ENCODE measurements around the gene DDB1. TPM values are rescaled to one million over a fixed set of nuclear protein-coding genes. Genes with fewer than 3 reads are reported as not detected.

Gene DDB1
- polyA plus RNA-seq, 1 experiment: 281 TPM

- POLR2A ChIA-PET: no interaction called here
- Histone ChIP-seq H3K4me3 (ENCODE audit: low read depth, low read length) (no peak overlapping the region), H3K27me3 (ENCODE audit: control insufficient read depth, insufficient read depth, low read length) (no peaks in the 10 kb centered on the region), H3K36me3 (ENCODE audit: control insufficient read depth, insufficient read depth, low read length) (peaks cover 1% of the 10 kb centered on the region)
- TF ChIP-seq CTCF (IDR thresholded peaks at IDR 0.05; ENCODE audit: insufficient read depth, low read depth, low read length): no peak
- DNase-seq (ENCODE audit: low read depth): no peak
- CTCF ChIA-PET: interaction anchor here (0.7 to 1.2 kb wide), 3 partner anchors 9 to 29 kb away, joined by 3 to 5 read pairs (median 3); no protein-coding TSS in a partner anchor
Measured at GRCh38 chr11:61356706-61357105, 23.8 kb upstream of the DDB1 start.

- POLR2A ChIA-PET: no interaction called here
- Histone ChIP-seq H3K36me3 (ENCODE audit: control insufficient read depth, insufficient read depth, low read length) (peaks cover 12% of the 10 kb centered on the region), H3K27me3 (ENCODE audit: control insufficient read depth, insufficient read depth, low read length) (no peaks in the 10 kb centered on the region), H3K4me3 (ENCODE audit: low read depth, low read length) (no peak overlapping the region)
- DNase-seq (ENCODE audit: low read depth): no peak
- no peak for TF ChIP-seq CTCF (IDR thresholded peaks at IDR 0.05; ENCODE audit: insufficient read depth, low read depth, low read length)
- CTCF ChIA-PET: interaction anchor here (0.6 to 1.6 kb wide), 3 partner anchors 18 to 555 kb away, joined by 4 to 12 read pairs (median 4); no protein-coding TSS in a partner anchor
Measured at GRCh38 chr11:61354208-61354607, 21.3 kb upstream of the DDB1 start.

- H3K4me3 ChIP-seq (ENCODE audit: low read depth, low read length): no peak overlapping the region
- no peak for TF ChIP-seq CTCF (IDR thresholded peaks at IDR 0.05; ENCODE audit: insufficient read depth, low read depth, low read length)
- no peaks in the 10 kb centered on the region for H3K27me3 ChIP-seq (ENCODE audit: control insufficient read depth, insufficient read depth, low read length)
- peaks cover 13% of the 10 kb centered on the region for H3K36me3 ChIP-seq (ENCODE audit: control insufficient read depth, insufficient read depth, low read length)
- ChIA-PET POLR2A (no interaction called here), CTCF (interaction anchor here (1.6 to 2.1 kb wide), 2 partner anchors 17 kb away, joined by 10 to 12 read pairs; no protein-coding TSS in a partner anchor)
- DNase-seq (ENCODE audit: low read depth): no peak
Measured at GRCh38 chr11:61353131-61354067, 20.5 kb upstream of the DDB1 start.

- ChIA-PET POLR2A (no interaction called here), CTCF (interaction anchor here (2.1 kb wide), 1 partner anchor 16 kb away, joined by 10 read pairs; no protein-coding TSS in a partner anchor)
- DNase-seq (ENCODE audit: low read depth): no peak
- no peaks in the 10 kb centered on the region for H3K27me3 ChIP-seq (ENCODE audit: control insufficient read depth, insufficient read depth, low read length)
- H3K4me3 ChIP-seq (ENCODE audit: low read depth, low read length): no peak overlapping the region
- H3K36me3 ChIP-seq (ENCODE audit: control insufficient read depth, insufficient read depth, low read length): peaks cover 13% of the 10 kb centered on the region
- TF ChIP-seq CTCF (IDR thresholded peaks at IDR 0.05; ENCODE audit: insufficient read depth, low read depth, low read length): no peak
Measured at GRCh38 chr11:61352038-61352437, 19.1 kb upstream of the DDB1 start.

- CTCF ChIA-PET: interaction anchor here (3.7 kb wide), 1 partner anchor 35 kb away, joined by 16 read pairs; no protein-coding TSS in a partner anchor
- H3K4me3 ChIP-seq (ENCODE audit: low read depth, low read length): no peak overlapping the region
- no peaks in the 10 kb centered on the region for H3K27me3 ChIP-seq (ENCODE audit: control insufficient read depth, insufficient read depth, low read length)
- H3K36me3 ChIP-seq (ENCODE audit: control insufficient read depth, insufficient read depth, low read length): peaks cover 15% of the 10 kb centered on the region
- DNase-seq (ENCODE audit: low read depth): no peak
- no peak for TF ChIP-seq CTCF (IDR thresholded peaks at IDR 0.05; ENCODE audit: insufficient read depth, low read depth, low read length)
- POLR2A ChIA-PET: no interaction called here
Measured at GRCh38 chr11:61350803-61351202, 17.9 kb upstream of the DDB1 start.
